ENCODE results near the gene PRH1.

Gene PRH1

GRCh38 chr12:10861366-10861765 lies 22.7 kb downstream of the PRH1 start:
- Histone ChIP-seq H3K27ac (ENCODE audit: low read length) (no peak overlapping the region), H3K4me2 (ENCODE audit: low read length) (no peak overlapping the region), H3K27me3 (ENCODE audit: low read depth, low read length) (no peaks in the 10 kb centered on the region), H2AFZ (ENCODE audit: low read depth, low read length) (no peak overlapping the region), H3K79me2 (ENCODE audit: low read length) (no peaks in the 10 kb centered on the region), H3K36me3 (replicated peaks; ENCODE audit: low read depth, low read length) (peaks cover 6% of the 10 kb centered on the region), H3K4me3 (ENCODE audit: low read length) (no peak overlapping the region), H3K9ac (ENCODE audit: low read length) (no peak overlapping the region), H4K20me1 (ENCODE audit: insufficient read depth, low read length) (no peaks in the 10 kb centered on the region), H3K9me3 (ENCODE audit: insufficient read depth, low read length) (0 out of 2 replicates have a peak, but pooled peaks cover 2% of the 10 kb centered on the region), H3K4me1 (ENCODE audit: low read length) (no peaks in the 10 kb centered on the region)
- TF ChIP-seq EZH2phosphoT487 (IDR thresholded peaks at IDR 0.05; ENCODE audit: low read depth) = no peak
- TF ChIP-seq CTCF (IDR thresholded peaks at IDR 0.05; ENCODE audit: low read depth, low read length) = no peak

GRCh38 chr12:10855807-10856206 lies 28.2 kb downstream of the PRH1 start:
- Histone ChIP-seq H3K36me3 (replicated peaks; ENCODE audit: low read depth, low read length) (peaks cover 14% of the 10 kb centered on the region), H4K20me1 (ENCODE audit: insufficient read depth, low read length) (no peaks in the 10 kb centered on the region), H3K4me1 (ENCODE audit: low read length) (no peaks in the 10 kb centered on the region), H2AFZ (ENCODE audit: low read depth, low read length) (no peak overlapping the region), H3K4me3 (ENCODE audit: low read length) (no peak overlapping the region), H3K27ac (ENCODE audit: low read length) (no peak overlapping the region), H3K27me3 (ENCODE audit: low read depth, low read length) (no peaks in the 10 kb centered on the region), H3K79me2 (ENCODE audit: low read length) (no peaks in the 10 kb centered on the region), H3K4me2 (ENCODE audit: low read length) (no peak overlapping the region), H3K9me3 (ENCODE audit: insufficient read depth, low read length) (no peaks in the 10 kb centered on the region), H3K9ac (ENCODE audit: low read length) (no peak overlapping the region)
- TF ChIP-seq CTCF (IDR thresholded peaks at IDR 0.05; ENCODE audit: low read depth, low read length) (no peak), EZH2phosphoT487 (IDR thresholded peaks at IDR 0.05; ENCODE audit: low read depth) (no peak)

GRCh38 chr12:10853776-10854175 lies 30.3 kb downstream of the PRH1 start:
- Histone ChIP-seq H3K4me3 (ENCODE audit: low read length) (no peak overlapping the region), H3K4me2 (ENCODE audit: low read length) (no peak overlapping the region), H2AFZ (ENCODE audit: low read depth, low read length) (no peak overlapping the region), H3K4me1 (ENCODE audit: low read length) (no peaks in the 10 kb centered on the region), H3K79me2 (ENCODE audit: low read length) (no peaks in the 10 kb centered on the region), H4K20me1 (ENCODE audit: insufficient read depth, low read length) (no peaks in the 10 kb centered on the region), H3K27ac (ENCODE audit: low read length) (no peak overlapping the region), H3K27me3 (ENCODE audit: low read depth, low read length) (no peaks in the 10 kb centered on the region), H3K9ac (ENCODE audit: low read length) (no peak overlapping the region), H3K9me3 (ENCODE audit: insufficient read depth, low read length) (no peaks in the 10 kb centered on the region), H3K36me3 (replicated peaks; ENCODE audit: low read depth, low read length) (peaks cover 10% of the 10 kb centered on the region)
- TF ChIP-seq CTCF (IDR thresholded peaks at IDR 0.05; ENCODE audit: low read depth, low read length) = no peak
- no peak for TF ChIP-seq EZH2phosphoT487 (IDR thresholded peaks at IDR 0.05; ENCODE audit: low read depth)

GRCh38 chr12:10851243-10851858 lies 32.7 kb downstream of the PRH1 start:
- H3K4me3 ChIP-seq (ENCODE audit: low read length) = no peak overlapping the region
- no peak overlapping the region for H3K27ac ChIP-seq (ENCODE audit: low read length)
- H3K79me2 ChIP-seq (ENCODE audit: low read length) = no peaks in the 10 kb centered on the region
- no peak overlapping the region for H2AFZ ChIP-seq (ENCODE audit: low read depth, low read length)
- H3K9ac ChIP-seq (ENCODE audit: low read length) = no peak overlapping the region
- H3K27me3 ChIP-seq (ENCODE audit: low read depth, low read length) = no peaks in the 10 kb centered on the region
- H3K36me3 ChIP-seq (replicated peaks; ENCODE audit: low read depth, low read length) = peaks cover 8% of the 10 kb centered on the region
- H4K20me1 ChIP-seq (ENCODE audit: insufficient read depth, low read length) = no peaks in the 10 kb centered on the region
- no peak for TF ChIP-seq EZH2phosphoT487 (IDR thresholded peaks at IDR 0.05; ENCODE audit: low read depth)
- no peak for TF ChIP-seq CTCF (IDR thresholded peaks at IDR 0.05; ENCODE audit: low read depth, low read length)
- no peak overlapping the region for H3K4me2 ChIP-seq (ENCODE audit: low read length)
- no peaks in the 10 kb centered on the region for H3K4me1 ChIP-seq (ENCODE audit: low read length)
- H3K9me3 ChIP-seq (ENCODE audit: insufficient read depth, low read length) = no peaks in the 10 kb centered on the region

Data from OCI-LY3 (cell line).